Measurements from ENCODE around the gene ACCS.

ACCS gene

DNA sequence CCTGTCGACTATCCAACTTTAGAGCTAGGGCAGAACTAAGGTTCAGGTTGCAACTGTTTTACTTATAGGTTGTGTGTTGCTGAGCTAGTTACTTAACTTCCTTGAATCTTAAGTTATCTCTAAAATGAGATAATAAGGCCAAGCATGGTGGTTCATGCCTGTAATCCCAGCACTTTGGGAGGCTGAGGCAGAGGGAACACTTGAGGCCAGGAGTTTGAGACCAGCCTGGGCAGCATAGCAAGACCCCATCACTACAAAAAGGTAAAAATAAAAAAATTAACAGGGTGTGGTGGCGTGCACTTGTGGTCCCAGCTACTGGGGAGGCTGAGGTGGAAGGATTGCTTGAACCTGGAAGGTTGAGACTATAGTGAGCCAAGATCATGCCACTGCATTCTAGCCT, 2.1 kb downstream of the ACCS start:
- TF ChIP-seq TAF1 (IDR thresholded peaks at IDR 0.05; ENCODE audit: borderline replicate concordance, insufficient read depth, low read length) (no peak), FOXP2 (optimal IDR thresholded peaks at IDR 0.05; ENCODE audit: borderline replicate concordance, extremely low read depth, extremely low read length, insufficient read depth) (no peak)

DNA sequence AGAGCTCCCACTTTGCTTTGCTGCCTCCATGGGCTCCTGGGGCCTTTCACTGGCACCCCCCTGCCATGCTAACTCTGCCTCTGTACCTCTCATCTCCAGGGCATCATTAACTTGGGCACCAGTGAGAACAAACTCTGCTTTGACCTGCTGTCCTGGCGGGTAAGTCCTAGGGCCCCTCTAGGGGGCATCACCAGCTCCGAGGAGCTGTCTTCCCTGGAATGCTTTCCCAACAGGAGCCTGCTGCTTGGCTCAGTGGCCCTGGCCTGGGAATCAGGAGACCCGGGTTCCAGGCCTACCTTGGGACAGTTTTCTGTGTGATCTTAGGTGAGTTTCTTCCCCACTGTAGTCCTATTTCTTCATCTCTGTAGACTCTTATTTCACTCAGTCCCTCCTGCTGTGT, 5.1 kb downstream of the ACCS start:
- TF ChIP-seq TAF1 (IDR thresholded peaks at IDR 0.05; ENCODE audit: borderline replicate concordance, insufficient read depth, low read length) (no peak), POLR2AphosphoS5 (IDR thresholded peaks at IDR 0.05; ENCODE audit: low read depth, low read length) (no peak), FOXP2 (optimal IDR thresholded peaks at IDR 0.05; ENCODE audit: borderline replicate concordance, extremely low read depth, extremely low read length, insufficient read depth) (no peak), SIN3A (IDR thresholded peaks at IDR 0.05; ENCODE audit: borderline replicate concordance, insufficient read depth, low read length) (no peak)
- TF ChIP-seq, protein P1, sequence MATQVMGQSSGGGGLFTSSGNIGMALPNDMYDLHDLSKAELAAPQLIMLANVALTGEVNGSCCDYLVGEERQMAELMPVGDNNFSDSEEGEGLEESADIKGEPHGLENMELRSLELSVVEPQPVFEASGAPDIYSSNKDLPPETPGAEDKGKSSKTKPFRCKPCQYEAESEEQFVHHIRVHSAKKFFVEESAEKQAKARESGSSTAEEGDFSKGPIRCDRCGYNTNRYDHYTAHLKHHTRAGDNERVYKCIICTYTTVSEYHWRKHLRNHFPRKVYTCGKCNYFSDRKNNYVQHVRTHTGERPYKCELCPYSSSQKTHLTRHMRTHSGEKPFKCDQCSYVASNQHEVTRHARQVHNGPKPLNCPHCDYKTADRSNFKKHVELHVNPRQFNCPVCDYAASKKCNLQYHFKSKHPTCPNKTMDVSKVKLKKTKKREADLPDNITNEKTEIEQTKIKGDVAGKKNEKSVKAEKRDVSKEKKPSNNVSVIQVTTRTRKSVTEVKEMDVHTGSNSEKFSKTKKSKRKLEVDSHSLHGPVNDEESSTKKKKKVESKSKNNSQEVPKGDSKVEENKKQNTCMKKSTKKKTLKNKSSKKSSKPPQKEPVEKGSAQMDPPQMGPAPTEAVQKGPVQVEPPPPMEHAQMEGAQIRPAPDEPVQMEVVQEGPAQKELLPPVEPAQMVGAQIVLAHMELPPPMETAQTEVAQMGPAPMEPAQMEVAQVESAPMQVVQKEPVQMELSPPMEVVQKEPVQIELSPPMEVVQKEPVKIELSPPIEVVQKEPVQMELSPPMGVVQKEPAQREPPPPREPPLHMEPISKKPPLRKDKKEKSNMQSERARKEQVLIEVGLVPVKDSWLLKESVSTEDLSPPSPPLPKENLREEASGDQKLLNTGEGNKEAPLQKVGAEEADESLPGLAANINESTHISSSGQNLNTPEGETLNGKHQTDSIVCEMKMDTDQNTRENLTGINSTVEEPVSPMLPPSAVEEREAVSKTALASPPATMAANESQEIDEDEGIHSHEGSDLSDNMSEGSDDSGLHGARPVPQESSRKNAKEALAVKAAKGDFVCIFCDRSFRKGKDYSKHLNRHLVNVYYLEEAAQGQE (IDR thresholded peaks at IDR 0.05; ENCODE audit: insufficient read depth in 1 of 2, low read depth in 2 of 2, low read length in 2 of 2), result no peak

DNA sequence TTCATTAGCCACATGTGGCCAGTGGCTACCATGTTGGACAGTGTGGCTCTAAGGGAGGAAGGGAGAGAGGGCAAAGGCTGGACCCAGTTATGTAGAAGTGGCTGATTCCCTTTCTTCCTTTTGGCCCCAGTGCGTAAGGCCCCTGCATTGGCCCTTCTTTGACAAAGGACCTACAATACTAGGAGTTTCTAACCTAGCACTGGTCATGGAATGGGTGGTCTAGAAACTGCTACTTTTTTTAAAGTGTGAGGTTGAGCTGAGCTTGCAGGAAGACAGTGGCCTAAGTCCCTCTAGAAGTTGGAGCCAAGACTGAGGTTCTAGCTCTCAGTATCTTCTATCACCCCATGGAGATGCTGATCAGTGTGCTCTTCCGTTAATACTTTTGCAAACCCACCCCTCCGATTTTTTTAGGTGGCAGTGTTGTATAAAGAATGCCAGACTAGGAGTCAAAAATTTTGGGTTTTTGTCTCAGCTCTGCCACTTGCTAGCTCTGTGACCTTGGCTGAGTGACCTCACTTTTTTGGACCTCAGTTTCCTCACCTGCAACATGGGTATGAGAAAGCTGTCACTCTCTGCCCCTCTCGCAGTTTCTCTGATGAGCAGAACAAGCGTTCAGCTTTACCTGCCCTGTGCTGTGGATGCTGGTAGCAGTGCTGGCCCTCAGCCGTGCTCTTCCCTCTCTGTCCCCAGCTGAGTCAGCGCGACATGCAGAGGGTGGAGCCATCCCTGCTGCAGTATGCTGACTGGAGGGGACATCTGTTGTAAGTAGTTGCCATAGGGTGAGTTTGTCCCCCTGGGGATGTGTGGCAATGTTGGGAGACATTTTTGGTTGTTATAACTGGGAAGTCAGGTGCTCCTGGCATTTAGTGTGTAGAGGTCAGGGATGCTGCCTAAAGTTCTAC, 6.9 kb downstream of the ACCS start:
- TF ChIP-seq FOXP2 (optimal IDR thresholded peaks at IDR 0.05; ENCODE audit: borderline replicate concordance, extremely low read depth, extremely low read length, insufficient read depth) (no peak), SIN3A (IDR thresholded peaks at IDR 0.05; ENCODE audit: borderline replicate concordance, insufficient read depth, low read length) (no peak), POLR2AphosphoS5 (IDR thresholded peaks at IDR 0.05; ENCODE audit: low read depth, low read length) (no peak), TAF1 (IDR thresholded peaks at IDR 0.05; ENCODE audit: borderline replicate concordance, insufficient read depth, low read length) (no peak)
- TF ChIP-seq, protein P1 (IDR thresholded peaks at IDR 0.05; ENCODE audit: insufficient read depth in 1 of 2, low read depth in 2 of 2, low read length in 2 of 2), result no peak

DNA sequence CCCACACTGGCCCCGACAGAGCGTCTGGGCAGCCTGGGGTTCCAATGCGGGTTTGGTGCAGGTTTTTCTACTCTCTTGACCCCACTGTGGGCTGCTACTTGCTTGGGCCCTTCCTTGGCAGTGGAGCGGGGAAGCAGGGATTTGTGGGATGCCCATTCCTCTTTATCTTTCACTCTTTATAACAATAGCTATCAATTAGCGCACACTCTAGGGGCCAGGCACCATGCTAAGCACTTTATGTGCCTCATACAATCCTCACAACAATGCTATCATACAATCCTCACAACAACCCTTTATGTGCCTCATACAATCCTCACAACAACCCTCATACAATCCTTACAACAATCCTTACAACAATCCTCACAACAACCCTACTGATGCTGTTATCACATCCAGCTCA, 12.7 kb downstream of the ACCS start:
- no peak for TF ChIP-seq FOXP2 (optimal IDR thresholded peaks at IDR 0.05; ENCODE audit: borderline replicate concordance, extremely low read depth, extremely low read length, insufficient read depth)
- no peak for TF ChIP-seq TAF1 (IDR thresholded peaks at IDR 0.05; ENCODE audit: borderline replicate concordance, insufficient read depth, low read length)
- no peak for TF ChIP-seq SIN3A (IDR thresholded peaks at IDR 0.05; ENCODE audit: borderline replicate concordance, insufficient read depth, low read length)
- TF ChIP-seq, protein P1 (IDR thresholded peaks at IDR 0.05; ENCODE audit: insufficient read depth in 1 of 2, low read depth in 2 of 2, low read length in 2 of 2), result no peak
- TF ChIP-seq POLR2AphosphoS5 (IDR thresholded peaks at IDR 0.05; ENCODE audit: low read depth, low read length), result no peak

DNA sequence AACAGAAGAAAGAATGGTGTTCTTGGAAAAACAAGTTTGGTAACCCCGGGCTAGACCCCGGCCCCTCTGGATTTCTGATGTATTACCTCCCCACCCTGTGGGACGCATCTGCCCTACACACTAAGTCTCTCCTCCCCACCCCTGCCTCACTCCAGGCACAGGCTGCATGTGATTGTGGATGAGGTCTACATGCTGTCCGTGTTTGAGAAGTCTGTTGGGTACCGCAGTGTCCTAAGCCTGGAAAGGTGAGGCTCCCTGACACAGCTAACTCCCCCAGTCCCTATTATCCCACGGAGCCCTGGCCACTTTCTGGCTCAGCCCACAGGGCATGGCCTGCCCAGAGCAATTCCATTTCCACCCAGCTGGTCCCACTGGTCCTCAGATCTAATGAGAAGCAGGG, 13.3 kb downstream of the ACCS start:
- TF ChIP-seq TAF1 (IDR thresholded peaks at IDR 0.05; ENCODE audit: borderline replicate concordance, insufficient read depth, low read length) (no peak), FOXP2 (optimal IDR thresholded peaks at IDR 0.05; ENCODE audit: borderline replicate concordance, extremely low read depth, extremely low read length, insufficient read depth) (no peak), POLR2AphosphoS5 (IDR thresholded peaks at IDR 0.05; ENCODE audit: low read depth, low read length) (no peak)
- TF ChIP-seq, protein P1 (IDR thresholded peaks at IDR 0.05; ENCODE audit: insufficient read depth in 1 of 2, low read depth in 2 of 2, low read length in 2 of 2), result no peak
